ENCODE data around the gene OR52N2.

The OR52N2 gene

DNA sequence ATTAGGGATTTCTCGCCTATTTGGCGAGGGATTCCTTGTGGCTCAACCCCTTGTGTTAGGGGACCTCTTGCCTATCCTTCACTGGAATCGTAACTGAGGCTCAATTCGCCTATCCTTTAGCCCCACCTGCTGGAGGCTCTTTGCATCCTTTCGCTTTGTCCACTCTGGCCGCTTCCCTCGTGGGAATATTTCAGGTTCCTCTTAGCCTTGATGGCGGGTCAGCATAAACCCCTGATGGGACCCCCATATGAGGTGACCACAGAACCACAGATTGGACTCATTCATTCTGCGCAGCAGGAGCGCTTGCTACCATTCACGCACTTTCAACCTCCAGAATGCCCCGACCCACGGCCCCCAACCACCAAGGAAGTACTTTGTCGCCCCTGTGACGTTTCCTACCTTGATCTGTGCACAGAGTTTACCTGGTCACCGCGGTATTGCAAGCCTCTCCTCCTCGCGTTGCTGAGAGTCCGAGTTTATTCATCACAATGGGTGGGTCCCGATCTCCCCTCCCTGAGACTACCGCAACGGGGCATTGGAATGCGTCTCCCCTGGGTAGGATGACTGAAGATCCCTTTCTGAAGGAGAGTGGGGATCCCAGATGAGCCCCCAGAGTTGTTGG, at the start of gene OR52N2:
TSS of gene OR52N2 (plus strand) at position 425 of the 622 bp plus-strand sequence. CDS start 11,412 bp downstream, outside the sequence.
- TF ChIP-seq, protein P1, sequence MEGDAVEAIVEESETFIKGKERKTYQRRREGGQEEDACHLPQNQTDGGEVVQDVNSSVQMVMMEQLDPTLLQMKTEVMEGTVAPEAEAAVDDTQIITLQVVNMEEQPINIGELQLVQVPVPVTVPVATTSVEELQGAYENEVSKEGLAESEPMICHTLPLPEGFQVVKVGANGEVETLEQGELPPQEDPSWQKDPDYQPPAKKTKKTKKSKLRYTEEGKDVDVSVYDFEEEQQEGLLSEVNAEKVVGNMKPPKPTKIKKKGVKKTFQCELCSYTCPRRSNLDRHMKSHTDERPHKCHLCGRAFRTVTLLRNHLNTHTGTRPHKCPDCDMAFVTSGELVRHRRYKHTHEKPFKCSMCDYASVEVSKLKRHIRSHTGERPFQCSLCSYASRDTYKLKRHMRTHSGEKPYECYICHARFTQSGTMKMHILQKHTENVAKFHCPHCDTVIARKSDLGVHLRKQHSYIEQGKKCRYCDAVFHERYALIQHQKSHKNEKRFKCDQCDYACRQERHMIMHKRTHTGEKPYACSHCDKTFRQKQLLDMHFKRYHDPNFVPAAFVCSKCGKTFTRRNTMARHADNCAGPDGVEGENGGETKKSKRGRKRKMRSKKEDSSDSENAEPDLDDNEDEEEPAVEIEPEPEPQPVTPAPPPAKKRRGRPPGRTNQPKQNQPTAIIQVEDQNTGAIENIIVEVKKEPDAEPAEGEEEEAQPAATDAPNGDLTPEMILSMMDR (IDR thresholded peaks at IDR 0.05; ENCODE audit: low read depth, low read length): peak; percentile 88
- peak; percentile 31 for DNase-seq (ENCODE audit: extremely low read depth, low read depth)

GRCh38 chr11:5767056-5767455, 41.7 kb upstream of the OR52N2 start:
- TF ChIP-seq, protein P1 (IDR thresholded peaks at IDR 0.05; ENCODE audit: low read depth, low read length): no peak
- DNase-seq (ENCODE audit: extremely low read depth, low read depth): no peak

DNA sequence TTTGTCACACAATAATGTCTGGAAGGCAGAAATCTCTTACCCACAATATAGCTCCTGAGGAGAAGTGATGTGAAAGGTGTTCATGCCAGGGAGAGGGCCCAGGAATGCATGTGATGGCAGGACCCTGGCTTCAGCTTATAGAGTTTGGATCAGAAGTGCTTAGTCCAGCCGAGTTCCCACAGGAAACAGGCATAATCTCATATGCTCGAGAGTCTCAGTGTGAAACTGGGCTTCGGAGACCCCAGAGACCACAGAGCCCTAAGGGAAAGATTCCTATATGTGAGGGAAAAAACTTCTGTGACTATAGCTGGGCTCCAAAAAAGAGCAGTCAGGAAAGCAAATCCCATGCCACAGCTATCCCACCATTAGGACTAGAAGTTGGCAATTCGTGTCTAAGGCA, 25.5 kb upstream of the OR52N2 start, which contains the start of gene OR52N5:
TSS of gene OR52N5 (minus strand) at position 101 of the 400 bp plus-strand sequence. CDS start 4,721 bp downstream, outside the sequence.
- TF ChIP-seq, protein P1 (IDR thresholded peaks at IDR 0.05; ENCODE audit: low read depth, low read length): no peak
- no peak for DNase-seq (ENCODE audit: extremely low read depth, low read depth)

DNA sequence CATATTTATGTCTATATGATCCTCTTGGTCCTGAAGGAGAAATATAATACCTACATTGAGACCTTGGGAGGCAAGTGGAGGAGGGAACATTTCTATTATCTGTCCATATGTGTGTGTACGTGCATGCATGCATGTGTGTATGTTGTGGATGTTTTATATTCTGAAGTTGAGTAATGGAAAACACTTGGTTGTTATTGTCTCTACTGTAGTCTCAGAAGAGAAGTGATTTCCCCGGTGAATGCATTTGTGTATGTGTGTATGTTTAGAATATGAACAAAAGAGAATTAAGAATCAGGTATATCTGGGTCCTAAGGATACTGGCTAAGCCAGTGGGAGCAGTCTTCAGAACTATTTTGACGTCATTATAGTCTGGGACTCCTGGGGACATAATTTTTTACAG, 17.6 kb upstream of the OR52N2 start, which contains the start of gene OR52N1:
TSS of gene OR52N1 (minus strand) at position 101 of the 400 bp plus-strand sequence. CDS start 2,449 bp downstream, outside the sequence.
- TF ChIP-seq, protein P1 (IDR thresholded peaks at IDR 0.05; ENCODE audit: low read depth, low read length): no peak
- no peak for DNase-seq (ENCODE audit: extremely low read depth, low read depth)

- DNase-seq (ENCODE audit: extremely low read depth, low read depth): no peak
- TF ChIP-seq, protein P1 (IDR thresholded peaks at IDR 0.05; ENCODE audit: low read depth, low read length): no peak
Measured at GRCh38 chr11:5796541-5796940, 12.2 kb upstream of the OR52N2 start.

DNA sequence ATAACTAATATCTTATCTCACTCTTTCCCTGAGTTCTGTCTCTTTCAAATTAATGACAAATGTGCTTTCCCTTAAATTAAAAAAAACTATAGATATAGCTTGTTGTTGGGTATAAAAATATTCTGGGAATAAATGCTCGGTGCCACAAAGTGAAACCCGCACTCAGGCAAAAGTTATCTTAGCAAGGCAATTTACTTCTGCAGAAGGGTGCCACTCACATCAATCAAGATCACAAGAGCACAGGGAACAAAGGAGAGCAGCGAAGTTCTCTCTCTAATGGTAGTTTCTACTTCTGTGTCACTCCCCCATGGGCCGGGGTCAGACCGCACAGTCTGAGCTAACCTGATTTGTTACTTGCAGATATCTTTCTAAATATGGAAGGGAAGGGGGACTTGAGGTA, 4.7 kb upstream of the OR52N2 start:
- TF ChIP-seq, protein P1 (IDR thresholded peaks at IDR 0.05; ENCODE audit: low read depth, low read length): no peak
- no peak for DNase-seq (ENCODE audit: extremely low read depth, low read depth)

GRCh38 chr11:5807580-5807979, 1.1 kb upstream of the OR52N2 start:
- DNase-seq (ENCODE audit: extremely low read depth, low read depth): no peak
- TF ChIP-seq, protein P1 (IDR thresholded peaks at IDR 0.05; ENCODE audit: low read depth, low read length): no peak
